ENCODE results near the gene CNIH2.

Gene CNIH2

DNA sequence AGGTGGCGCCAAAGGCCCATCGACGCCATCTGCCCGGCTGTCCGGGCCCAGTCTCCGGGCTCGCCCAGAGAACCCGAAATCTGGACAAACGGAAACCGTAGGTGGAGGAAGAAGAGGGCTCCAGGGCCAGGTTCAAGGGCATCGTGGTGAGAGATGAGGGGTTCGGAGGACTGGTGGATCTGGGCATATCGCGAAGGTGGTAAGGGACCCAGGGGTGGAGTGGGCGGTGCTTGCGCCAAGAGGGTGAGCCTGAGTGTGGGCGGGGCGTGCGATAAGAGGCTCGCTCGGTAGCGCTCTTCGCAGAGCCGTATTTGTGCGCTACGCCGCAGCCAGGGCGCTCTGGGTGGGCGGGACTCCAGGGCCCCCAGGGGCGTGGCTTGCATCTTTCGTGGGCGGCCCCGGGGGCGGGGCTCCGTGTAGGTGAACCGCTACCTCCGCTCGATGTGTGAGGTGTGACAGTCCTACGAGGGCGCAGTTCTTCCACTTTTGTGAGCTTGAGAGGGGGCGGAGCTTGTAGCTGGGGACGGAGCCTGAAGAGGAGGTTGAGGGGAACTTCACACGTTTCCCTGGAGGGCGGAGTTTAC lies 34.1 kb downstream of the CNIH2 start:
- TF ChIP-seq, protein P1, sequence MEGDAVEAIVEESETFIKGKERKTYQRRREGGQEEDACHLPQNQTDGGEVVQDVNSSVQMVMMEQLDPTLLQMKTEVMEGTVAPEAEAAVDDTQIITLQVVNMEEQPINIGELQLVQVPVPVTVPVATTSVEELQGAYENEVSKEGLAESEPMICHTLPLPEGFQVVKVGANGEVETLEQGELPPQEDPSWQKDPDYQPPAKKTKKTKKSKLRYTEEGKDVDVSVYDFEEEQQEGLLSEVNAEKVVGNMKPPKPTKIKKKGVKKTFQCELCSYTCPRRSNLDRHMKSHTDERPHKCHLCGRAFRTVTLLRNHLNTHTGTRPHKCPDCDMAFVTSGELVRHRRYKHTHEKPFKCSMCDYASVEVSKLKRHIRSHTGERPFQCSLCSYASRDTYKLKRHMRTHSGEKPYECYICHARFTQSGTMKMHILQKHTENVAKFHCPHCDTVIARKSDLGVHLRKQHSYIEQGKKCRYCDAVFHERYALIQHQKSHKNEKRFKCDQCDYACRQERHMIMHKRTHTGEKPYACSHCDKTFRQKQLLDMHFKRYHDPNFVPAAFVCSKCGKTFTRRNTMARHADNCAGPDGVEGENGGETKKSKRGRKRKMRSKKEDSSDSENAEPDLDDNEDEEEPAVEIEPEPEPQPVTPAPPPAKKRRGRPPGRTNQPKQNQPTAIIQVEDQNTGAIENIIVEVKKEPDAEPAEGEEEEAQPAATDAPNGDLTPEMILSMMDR (IDR thresholded peaks at IDR 0.05) = peak; percentile 67
- Histone ChIP-seq H3K27me3 (peaks cover 82% of the 10 kb centered on the region), H3K4me1 (ENCODE audit: control insufficient read depth in 1 of 2, insufficient read depth in 1 of 2, low read depth in 1 of 2, low read length in 1 of 2) (peaks cover 16 to 22% of the 10 kb centered on the region in 2 experiments), H3K9me3 (no peaks in the 10 kb centered on the region), H3K27ac (peak overlapping the region; percentile 74), H3K36me3 (no peaks in the 10 kb centered on the region), H3K4me3 (ENCODE audit: low read depth in 1 of 2, low read length in 1 of 2) (peak overlapping the region; percentile 76 to 83)

DNA sequence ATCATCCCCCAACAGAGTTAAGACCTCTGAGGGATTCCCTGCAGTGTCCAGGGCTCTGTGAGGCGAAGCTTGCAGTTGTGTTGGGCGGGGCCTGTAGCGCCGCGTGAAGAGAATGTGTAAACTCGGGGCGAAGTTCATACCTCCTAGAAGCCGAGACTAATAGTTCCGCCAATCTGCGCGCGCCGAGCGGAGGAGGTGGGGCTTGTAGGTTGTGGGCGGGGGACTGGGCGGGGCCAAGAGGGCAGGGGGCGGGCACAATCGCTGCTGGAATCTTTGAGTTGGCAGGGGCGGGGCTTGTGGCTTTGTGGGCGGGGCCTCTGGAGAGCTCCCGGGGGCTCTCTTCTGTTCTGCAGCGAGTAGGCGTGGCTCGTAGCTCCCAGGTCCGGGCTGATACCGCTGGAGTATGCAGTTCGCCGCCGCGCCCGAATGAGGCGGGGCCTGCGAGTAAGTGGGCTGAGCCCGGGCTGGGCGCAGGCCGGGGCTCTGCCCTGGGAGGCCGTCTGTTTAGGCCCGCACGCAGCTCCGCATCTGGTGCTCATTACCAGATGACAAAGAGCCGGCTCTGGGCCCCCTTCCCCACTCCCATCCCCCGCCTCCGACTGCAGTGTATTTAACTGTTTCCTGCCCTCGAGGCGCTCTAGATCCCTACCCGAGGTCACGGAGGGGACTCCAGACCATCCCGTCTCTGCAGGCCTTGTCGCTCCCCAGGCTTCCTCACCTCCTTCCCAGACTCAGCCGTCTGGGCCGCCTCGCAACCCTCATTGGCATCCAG lies 34.8 kb downstream of the CNIH2 start:
- TF ChIP-seq, protein P1 (IDR thresholded peaks at IDR 0.05) = no peak
- H3K36me3 ChIP-seq = no peaks in the 10 kb centered on the region
- H3K4me3 ChIP-seq (ENCODE audit: low read depth in 1 of 2, low read length in 1 of 2) = peak overlapping the region; percentile 76 to 83
- no peaks in the 10 kb centered on the region for H3K9me3 ChIP-seq
- H3K4me1 ChIP-seq (ENCODE audit: control insufficient read depth in 1 of 2, insufficient read depth in 1 of 2, low read depth in 1 of 2, low read length in 1 of 2) = peaks cover 22 to 26% of the 10 kb centered on the region in 2 experiments
- peak overlapping the region; percentile 74 for H3K27ac ChIP-seq
- peaks cover 82% of the 10 kb centered on the region for H3K27me3 ChIP-seq

DNA sequence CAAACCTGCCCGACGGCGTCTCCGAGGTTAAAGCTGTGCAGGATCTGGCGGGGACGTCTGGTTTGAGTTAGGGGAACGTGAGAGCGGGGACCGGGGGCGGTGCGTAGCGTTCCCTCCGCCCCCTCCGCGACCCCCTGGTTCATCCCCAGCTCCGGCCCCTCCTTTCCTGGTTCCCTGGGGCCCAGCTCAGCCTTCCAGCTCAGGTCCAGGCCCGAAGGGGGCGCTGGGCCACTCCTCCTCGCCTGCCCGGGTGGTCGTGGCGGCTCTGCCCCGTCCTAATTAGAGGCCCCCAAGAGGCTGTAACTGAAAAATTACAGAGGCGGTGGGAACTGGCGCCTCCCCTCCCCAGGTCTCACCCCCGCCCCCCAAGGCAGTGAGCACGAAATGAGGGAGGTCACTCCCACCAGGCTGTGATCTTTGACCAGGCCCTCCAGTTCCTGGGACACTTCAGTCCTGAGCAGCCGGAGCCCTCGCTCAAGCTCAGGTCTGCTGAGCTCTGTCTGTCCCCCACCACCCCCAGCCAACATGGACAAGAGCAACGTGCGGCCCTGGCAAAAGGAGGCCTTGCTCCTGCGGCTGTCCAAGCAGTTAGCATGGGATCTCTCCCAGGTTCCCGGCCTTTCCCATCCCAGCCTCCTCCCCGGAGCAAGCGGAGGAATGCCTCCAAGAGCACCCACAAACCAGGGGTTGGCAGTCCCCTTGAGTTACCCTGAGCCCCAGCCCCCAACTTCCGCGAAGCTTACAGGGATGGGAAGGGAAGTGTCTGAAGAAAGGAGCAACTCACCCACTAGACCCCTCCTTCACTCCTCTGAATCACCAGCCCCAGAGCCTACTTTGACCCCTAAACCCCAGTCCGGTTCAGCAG lies 35.6 kb downstream of the CNIH2 start:
- TF ChIP-seq, protein P1 (IDR thresholded peaks at IDR 0.05) = no peak
- Histone ChIP-seq H3K27me3 (peaks cover 83% of the 10 kb centered on the region), H3K9me3 (no peaks in the 10 kb centered on the region), H3K36me3 (no peaks in the 10 kb centered on the region), H3K27ac (no peak overlapping the region), H3K4me3 (ENCODE audit: low read depth in 1 of 2, low read length in 1 of 2) (peak overlapping the region; percentile 76 to 83), H3K4me1 (ENCODE audit: control insufficient read depth in 1 of 2, insufficient read depth in 1 of 2, low read depth in 1 of 2, low read length in 1 of 2) (peaks cover 30 to 33% of the 10 kb centered on the region in 2 experiments)

DNA sequence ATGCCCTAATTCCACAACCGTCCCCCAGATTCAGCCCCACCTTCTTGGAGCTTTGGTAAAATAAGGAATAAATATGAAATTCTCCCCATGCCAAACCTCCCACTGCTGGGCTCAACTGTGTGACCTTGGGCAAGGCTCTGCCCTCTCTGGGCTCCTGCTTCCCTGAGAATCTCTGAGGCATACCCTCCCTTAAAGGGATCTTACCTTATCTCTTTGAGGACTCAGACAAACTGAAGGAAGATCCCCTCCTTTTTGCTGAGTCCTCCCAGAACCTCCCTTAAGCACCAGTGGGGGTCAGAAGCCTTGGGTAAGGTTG lies 36.2 kb downstream of the CNIH2 start:
- TF ChIP-seq, protein P1 (IDR thresholded peaks at IDR 0.05) = no peak
- Histone ChIP-seq H3K36me3 (no peaks in the 10 kb centered on the region), H3K4me3 (ENCODE audit: low read depth in 1 of 2, low read length in 1 of 2) (no peak overlapping the region), H3K4me1 (ENCODE audit: control insufficient read depth in 1 of 2, insufficient read depth in 1 of 2, low read depth in 1 of 2, low read length in 1 of 2) (peaks cover 31 to 35% of the 10 kb centered on the region in 2 experiments), H3K27me3 (peaks cover 81% of the 10 kb centered on the region), H3K9me3 (no peaks in the 10 kb centered on the region), H3K27ac (no peak overlapping the region)

DNA sequence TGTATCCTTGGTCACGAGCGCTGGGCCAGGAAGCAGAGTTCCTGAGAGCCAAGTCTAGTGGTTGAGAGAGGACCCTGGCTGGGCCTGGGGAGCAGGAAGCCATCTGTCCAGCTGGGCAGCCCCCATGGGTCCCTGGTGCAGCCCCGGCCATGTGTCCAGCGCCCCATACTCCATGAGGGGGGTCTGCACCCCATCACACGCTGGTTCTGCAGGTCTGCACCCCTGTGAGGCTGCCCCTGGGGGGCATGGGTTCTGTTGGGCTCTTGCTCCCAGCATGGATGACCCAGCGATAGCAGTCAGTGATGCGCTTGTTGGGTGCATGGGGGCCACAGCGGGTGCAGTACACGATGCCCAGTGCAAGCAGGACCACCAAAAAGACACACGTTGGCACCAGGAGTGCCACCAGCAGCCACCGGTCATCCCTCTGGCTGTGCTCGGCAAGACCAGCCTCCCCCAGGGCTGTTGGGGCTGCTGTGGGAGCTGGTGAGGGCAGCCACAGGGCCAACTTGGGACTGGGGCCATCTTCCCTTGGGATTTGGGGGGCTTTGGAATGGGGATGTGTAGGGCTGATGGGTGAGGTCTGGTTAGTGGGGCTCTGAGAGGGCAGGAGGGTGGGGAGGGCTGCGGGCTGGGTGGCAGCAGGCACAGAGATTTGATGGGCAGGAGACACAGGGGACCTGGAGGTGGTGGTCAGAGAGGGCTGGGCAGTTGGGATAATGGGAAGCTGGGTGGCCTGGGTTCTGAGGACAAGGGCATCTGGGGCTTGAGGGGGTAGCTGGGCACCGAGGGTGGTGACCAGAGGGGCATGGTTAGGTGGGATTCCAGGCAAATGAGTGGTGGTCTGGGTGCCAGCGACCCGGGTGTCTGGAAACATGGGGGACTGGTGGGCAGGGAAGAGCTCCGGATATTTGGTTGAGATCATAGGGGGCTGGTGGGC lies 36.9 kb downstream of the CNIH2 start:
- H3K27ac ChIP-seq = no peak overlapping the region
- H3K36me3 ChIP-seq = no peaks in the 10 kb centered on the region
- H3K4me3 ChIP-seq (ENCODE audit: low read depth in 1 of 2, low read length in 1 of 2) = no peak overlapping the region
- H3K4me1 ChIP-seq (ENCODE audit: control insufficient read depth in 1 of 2, insufficient read depth in 1 of 2, low read depth in 1 of 2, low read length in 1 of 2) = peaks cover 31 to 35% of the 10 kb centered on the region in 2 experiments
- H3K9me3 ChIP-seq = no peaks in the 10 kb centered on the region
- TF ChIP-seq, protein P1 (IDR thresholded peaks at IDR 0.05) = no peak
- H3K27me3 ChIP-seq = peaks cover 74% of the 10 kb centered on the region
